Lung (tissue), 12 donors: ENCODE measurements around the gene UTS2R. TPM values are rescaled to one million over a fixed set of nuclear protein-coding genes. Genes with fewer than 3 reads are reported as not detected.
A peak's percentile ranks its signal among the peaks of the same experiment; 100 is the strongest.

ENCODE experiments used
- ATAC-seq: fragments of 200-7000 bp; cut with Tn5 transposase; one replicate; pipeline ENCODE4 v1.9.1; 2020; ENCODE audit warnings: moderate number of reproducible peaks; ENCODE audit not compliant: insufficient read depth, low FRiP score
- DNase-seq, 3 donors: peaks; one replicate each; pipeline ENCODE4 v3.0.0-alpha.2; 2013 to 2017
- H3K27ac ChIP-seq, 2 donors: one replicate each; pipeline ENCODE4 v1.5.1; 2013; ENCODE audit warnings: mild to moderate bottlenecking in 2 of 2, moderate library complexity in 2 of 2, control low read depth in 1 of 2, inconsistent platforms in 1 of 2, low read depth in 1 of 2, low read length in 1 of 2
- H3K27me3 ChIP-seq, 3 donors: one replicate each; pipeline ENCODE4 v1.5.1; 2013; ENCODE audit warnings: low read length in 2 of 3; ENCODE audit not compliant: control insufficient read depth in 3 of 3, insufficient read depth in 3 of 3
- H3K36me3 ChIP-seq, 4 donors: one replicate each; pipeline ENCODE4 v1.5.1; 2013; ENCODE audit warnings: low read length in 4 of 4, mild to moderate bottlenecking in 1 of 4, moderate library complexity in 1 of 4; ENCODE audit not compliant: control insufficient read depth in 4 of 4, insufficient read depth in 4 of 4
- H3K4me1 ChIP-seq, 5 donors: one replicate each; pipeline ENCODE4 v1.5.1; 2013; ENCODE audit warnings: low read length in 5 of 5, mild to moderate bottlenecking in 2 of 5, moderate library complexity in 1 of 5; ENCODE audit not compliant: control insufficient read depth in 5 of 5, insufficient read depth in 5 of 5
- H3K4me3 ChIP-seq: one replicate; pipeline ENCODE4 v1.5.1; 2013; ENCODE audit warnings: mild to moderate bottlenecking, control low read depth, moderate library complexity
- H3K9ac ChIP-seq, 2 donors: one replicate each; pipeline ENCODE4 v1.5.1; 2013; ENCODE audit warnings: low read length in 2 of 2, control low read depth in 1 of 2; ENCODE audit not compliant: insufficient read depth in 1 of 2
- H3K9me3 ChIP-seq, 4 donors: one replicate each; pipeline ENCODE4 v1.5.1; 2013; ENCODE audit warnings: low read length in 3 of 4, mild to moderate bottlenecking in 1 of 4, moderate library complexity in 1 of 4; ENCODE audit not compliant: control insufficient read depth in 4 of 4, insufficient read depth in 3 of 4
- CTCF ChIP-seq: IDR thresholded peaks from 2 replicates; pipeline ENCODE4 v1.5.1; 2012; ENCODE audit warnings: mild to moderate bottlenecking; ENCODE audit errors: control extremely low read depth, extremely low read depth
- WGBS, 2 donors: extraction: QIAGEN DNeasy Blood & Tissue Kit; methylation state at CpG; one replicate each; pipeline ENCODE4 v1.1.7; 2013; 5-methylcytosine and 5-hydroxymethylcytosine counted together
- polyA plus RNA-seq, 2 donors: library from polyadenylated mRNA; stranded (reverse); fragments of 200-250 nt; gene quantifications; one replicate each; pipeline ENCODE4 v1.2.1, GENCODE V29; 2013
- total RNA-seq, 2 donors: library from RNA; depleted of rRNA in 1 of 2; stranded (reverse); fragments of >200 nt in 1 of 2; gene quantifications; one replicate each; pipeline ENCODE4 v1.2.1, GENCODE V29; 2014 to 2021
- donor health status: control.
- donor health status: control.
- donor health status: Bipolar disorder and iron deficiency.
- donor health status: healthy.
- donor health status: DM: yes; HTN: yes; CAD: no.

The UTS2R gene
- total and polyA plus RNA-seq, 4 donors: 0.17 TPM; not detected in 3

- Histone ChIP-seq H3K9ac (no peak overlapping the region), H3K9me3 (no peaks in the 10 kb centered on the region), H3K4me1 (peaks cover 0 to 23% (median 5%) of the 10 kb centered on the region in 5 donors), H3K36me3 (no peaks in the 10 kb centered on the region), H3K27me3 (peaks cover 10 to 22% (median 14%) of the 10 kb centered on the region in 3 donors), H3K4me3 (no peak overlapping the region), H3K27ac (no peak overlapping the region)
- ATAC-seq (no peak), DNase-seq (no peak)
- 73 to 86% methylated on average over 11 of the region's 11 CpGs for WGBS, 2 donors
- no peak for TF ChIP-seq CTCF
These were observed 11.3 kb downstream of the UTS2R start for GRCh38 chr17:82382933-82383255.

GRCh38 chr17:82383411-82383810 lies 11.8 kb downstream of the UTS2R start:
- Histone ChIP-seq H3K4me3 (no peak overlapping the region), H3K4me1 (peaks cover 2 to 23% (median 5%) of the 10 kb centered on the region in 5 donors), H3K9me3 (no peaks in the 10 kb centered on the region), H3K9ac (no peak overlapping the region), H3K27me3 (peaks cover 5 to 22% (median 11%) of the 10 kb centered on the region in 3 donors), H3K27ac (no peak overlapping the region), H3K36me3 (no peaks in the 10 kb centered on the region)
- ATAC-seq: no peak
- WGBS, 2 donors: 67% methylated on average over 18 of the region's 18 CpGs
- TF ChIP-seq CTCF: no peak
- peak in 1 of 3 donors; percentile 19 for DNase-seq

GRCh38 chr17:82384051-82384729 lies 12.6 kb downstream of the UTS2R start:
- DNase-seq (no peak), ATAC-seq (no peak)
- no peak for TF ChIP-seq CTCF
- peaks cover 0 to 18% (median 7%) of the 10 kb centered on the region in 3 donors for H3K27me3 ChIP-seq
- H3K27ac ChIP-seq: no peak overlapping the region
- H3K36me3 ChIP-seq: no peaks in the 10 kb centered on the region
- no peak overlapping the region for H3K9ac ChIP-seq
- 72 to 79% methylated on average over 22 of the region's 22 CpGs for WGBS, 2 donors
- no peak overlapping the region for H3K4me3 ChIP-seq
- peaks cover 2 to 23% (median 5%) of the 10 kb centered on the region in 5 donors for H3K4me1 ChIP-seq
- H3K9me3 ChIP-seq: no peaks in the 10 kb centered on the region
